Adrenal gland (tissue), 5 donors: ENCODE data around the gene EVL.

Experiments
- CTCF ChIP-seq, 6 experiments: fragments of 450-650 bp in 4 of 6; fragments of 200-600 bp in 2 of 6; sonication (generic) in 1 of 6; IDR thresholded peaks; 1 replicate in 5 of 6; 2 replicates in 1 of 6; pipeline versions ENCODE4 v1.5.1 to v1.8.0; 2016 to 2021; ENCODE audit warnings: antibody characterized with exemption in 6 of 6, mild to moderate bottlenecking in 2 of 6, moderate library complexity in 1 of 6
- POLR2A ChIP-seq, 2 donors: fragments of 450-650 bp; IDR thresholded peaks; one replicate each; pipeline ENCODE4 v1.6.1; 2017; ENCODE audit warnings: antibody characterized with exemption in 2 of 2, mild to moderate bottlenecking in 2 of 2, moderate library complexity in 1 of 2
- donor health status: DM: no; HTN: no; CAD: no.

- TF ChIP-seq CTCF (IDR thresholded peaks at IDR 0.05) (no peak), POLR2A (IDR thresholded peaks at IDR 0.05) (no peak)
Observed at GRCh38 chr14:100135784-100136183, 70.6 kb downstream of the EVL start.
